Colonic mucosa (tissue), 4 donors: ENCODE results near the gene C19orf25. TPM values are rescaled to one million over a fixed set of nuclear protein-coding genes. Genes with fewer than 3 reads are reported as not detected.

Source experiments
- DNase-seq: peaks from one replicate; pipeline ENCODE4 v3.0.0-alpha.2; 2020
- H3K27ac ChIP-seq: fragments of 200-600 bp; one replicate; pipeline ENCODE4 v1.8.0; 2021
- H3K27me3 ChIP-seq: fragments of 200-600 bp; one replicate; pipeline ENCODE4 v1.8.0; 2021
- H3K36me3 ChIP-seq: fragments of 200-600 bp; one replicate; pipeline ENCODE4 v1.8.0; 2021
- H3K4me1 ChIP-seq: fragments of 200-600 bp; one replicate; pipeline ENCODE4 v1.8.0; 2021; ENCODE audit warnings: mild to moderate bottlenecking
- H3K4me3 ChIP-seq: fragments of 200-600 bp; one replicate; pipeline ENCODE4 v1.8.0; 2021
- H3K9ac ChIP-seq, 2 donors: one replicate each; pipeline ENCODE4 v1.7.0; 2013; ENCODE audit warnings: control low read depth in 2 of 2, low read depth in 2 of 2, low read length in 2 of 2
- H3K9me3 ChIP-seq: fragments of 200-600 bp; one replicate; pipeline ENCODE4 v1.8.0; 2021
- intact Hi-C: fragments of 100-400 bp; cut with DNase I; formaldehyde crosslinking; loops from one replicate; pipeline ENCODE4 v1.14.1; 2022
- total RNA-seq, 2 donors: library from RNA; stranded (reverse); fragmentation: NEBNext Ultra II Directional in 1 of 2; extraction: Animal tissue kit (Norgen Biotek cat#: 25700) in 1 of 2; gene quantifications; one replicate each; pipeline ENCODE4 v1.2.1, GENCODE V29; 2021
- TF ChIP-seq, protein P1 (sequence below): fragments of 200-600 bp; IDR thresholded peaks from one replicate; pipeline ENCODE4 v1.8.0; 2022; ENCODE audit warnings: antibody characterized with exemption, mild to moderate bottlenecking
- donor health status: healthy.
- donor health status: DM: no; HTN: no; CAD: no.
- donor health status: DM: no; HTN: no; CAD: no.

The C19orf25 gene
- total RNA-seq, 2 donors from 2014 or later: 27.3 to 46.9 TPM

DNA sequence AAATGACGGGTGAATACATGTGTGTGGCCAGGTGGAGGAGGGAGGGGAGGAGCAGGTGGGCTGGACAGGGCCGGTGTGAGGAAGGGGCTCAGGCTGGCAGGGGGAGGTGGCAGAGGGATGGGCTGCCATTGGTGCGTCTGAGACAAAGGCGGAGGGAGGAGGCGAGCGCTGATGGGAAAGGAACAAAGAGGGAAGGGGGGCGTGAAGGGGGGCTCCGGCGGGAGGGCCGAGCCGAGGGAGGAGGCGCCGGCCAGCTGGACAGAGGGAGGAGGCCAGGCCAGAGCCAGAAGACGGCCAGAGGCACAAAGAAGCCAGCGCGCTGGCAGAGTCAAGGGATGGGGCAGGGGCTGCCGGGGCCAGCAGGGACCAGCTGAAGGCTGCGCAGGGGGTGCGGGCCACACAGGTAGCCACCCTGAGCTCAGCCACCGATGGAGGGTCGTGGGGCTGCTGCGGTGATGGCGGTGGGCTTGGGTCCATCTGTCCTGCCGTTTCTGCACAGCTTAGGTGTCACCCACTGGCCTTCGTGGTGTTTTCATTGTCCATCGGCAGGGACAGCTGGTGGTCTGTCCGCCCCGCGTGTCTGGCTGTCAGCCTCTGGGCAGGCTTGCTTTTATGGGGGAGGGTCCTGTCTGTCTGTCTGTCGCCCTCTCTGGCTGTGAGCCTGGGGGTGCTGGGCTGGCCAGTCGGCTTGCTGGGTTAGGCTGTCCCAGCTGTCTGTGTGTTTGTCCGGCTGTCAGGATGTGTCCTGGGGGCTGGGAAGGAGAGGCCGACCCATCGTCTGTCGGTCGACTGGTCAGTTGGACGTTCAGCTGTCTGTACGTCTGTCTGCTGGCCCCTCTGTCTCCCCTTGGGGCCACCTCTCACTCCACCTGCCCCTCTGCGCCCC lies 26.9 kb downstream of the C19orf25 start:
- Histone ChIP-seq H3K27me3 (peaks cover 93% of the 10 kb centered on the region), H3K4me1 (peaks cover 3% of the 10 kb centered on the region), H3K9me3 (no peaks in the 10 kb centered on the region), H3K36me3 (no peaks in the 10 kb centered on the region), H3K4me3 (no peak overlapping the region), H3K27ac (no peak overlapping the region), H3K9ac (no peak overlapping the region)
- no peak for DNase-seq
- TF ChIP-seq, protein P1, sequence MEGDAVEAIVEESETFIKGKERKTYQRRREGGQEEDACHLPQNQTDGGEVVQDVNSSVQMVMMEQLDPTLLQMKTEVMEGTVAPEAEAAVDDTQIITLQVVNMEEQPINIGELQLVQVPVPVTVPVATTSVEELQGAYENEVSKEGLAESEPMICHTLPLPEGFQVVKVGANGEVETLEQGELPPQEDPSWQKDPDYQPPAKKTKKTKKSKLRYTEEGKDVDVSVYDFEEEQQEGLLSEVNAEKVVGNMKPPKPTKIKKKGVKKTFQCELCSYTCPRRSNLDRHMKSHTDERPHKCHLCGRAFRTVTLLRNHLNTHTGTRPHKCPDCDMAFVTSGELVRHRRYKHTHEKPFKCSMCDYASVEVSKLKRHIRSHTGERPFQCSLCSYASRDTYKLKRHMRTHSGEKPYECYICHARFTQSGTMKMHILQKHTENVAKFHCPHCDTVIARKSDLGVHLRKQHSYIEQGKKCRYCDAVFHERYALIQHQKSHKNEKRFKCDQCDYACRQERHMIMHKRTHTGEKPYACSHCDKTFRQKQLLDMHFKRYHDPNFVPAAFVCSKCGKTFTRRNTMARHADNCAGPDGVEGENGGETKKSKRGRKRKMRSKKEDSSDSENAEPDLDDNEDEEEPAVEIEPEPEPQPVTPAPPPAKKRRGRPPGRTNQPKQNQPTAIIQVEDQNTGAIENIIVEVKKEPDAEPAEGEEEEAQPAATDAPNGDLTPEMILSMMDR: no peak
- intact Hi-C loops: no loop called here

DNA sequence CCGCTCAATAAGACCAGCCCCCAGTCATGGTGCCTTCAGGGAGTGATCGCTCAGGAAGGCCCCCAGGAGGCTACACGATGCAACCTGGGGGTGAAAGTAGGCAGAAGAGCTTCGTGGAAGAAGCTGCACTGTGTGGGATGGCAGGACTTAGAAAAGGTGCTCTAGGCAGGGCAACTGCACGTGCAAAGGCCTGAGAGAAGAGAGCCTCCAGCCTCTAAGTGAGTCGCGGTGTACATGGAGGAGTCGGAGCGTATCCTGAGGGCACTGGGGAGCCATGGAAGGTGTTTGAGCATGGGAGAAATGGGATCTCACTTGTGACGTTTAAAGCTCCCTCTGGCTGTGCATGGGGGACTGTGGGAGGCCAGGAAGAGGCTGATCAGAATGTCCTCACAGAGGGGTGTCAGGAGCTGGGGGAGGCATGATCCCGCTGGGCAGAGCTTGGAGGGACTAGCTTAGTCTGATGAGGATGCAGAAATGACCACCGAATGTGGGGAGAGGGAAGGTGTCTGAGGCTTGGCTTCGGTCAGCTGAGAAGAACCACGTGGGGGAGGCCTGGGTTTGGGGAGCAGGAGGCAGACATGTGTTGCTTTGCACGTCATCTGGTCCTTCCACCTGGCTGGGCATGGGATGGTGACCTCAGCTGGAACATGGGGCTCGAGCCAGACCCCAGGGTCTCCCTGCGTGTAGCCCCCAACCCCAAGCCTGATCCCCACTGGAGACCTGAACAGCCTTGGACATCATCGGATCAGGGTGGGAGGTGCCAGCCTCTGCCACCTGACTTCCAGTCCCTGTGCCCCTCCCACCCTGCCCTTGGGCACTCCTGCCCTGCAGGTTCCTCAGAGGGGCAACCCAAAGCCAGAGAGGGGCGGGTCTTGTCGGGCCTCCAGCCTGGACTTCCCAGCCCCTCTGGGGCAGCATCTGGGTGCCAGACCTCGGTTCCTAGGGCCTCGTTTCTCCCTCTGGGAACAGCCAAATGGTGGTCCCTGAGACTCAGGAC lies 28.0 kb downstream of the C19orf25 start:
- TF ChIP-seq, protein P1: no peak
- Histone ChIP-seq H3K9ac (no peak overlapping the region), H3K4me3 (no peak overlapping the region), H3K4me1 (peaks cover 9% of the 10 kb centered on the region), H3K36me3 (no peaks in the 10 kb centered on the region), H3K9me3 (no peaks in the 10 kb centered on the region), H3K27ac (no peak overlapping the region), H3K27me3 (peaks cover 93% of the 10 kb centered on the region)
- intact Hi-C loops: no loop called here
- DNase-seq: no peak

DNA sequence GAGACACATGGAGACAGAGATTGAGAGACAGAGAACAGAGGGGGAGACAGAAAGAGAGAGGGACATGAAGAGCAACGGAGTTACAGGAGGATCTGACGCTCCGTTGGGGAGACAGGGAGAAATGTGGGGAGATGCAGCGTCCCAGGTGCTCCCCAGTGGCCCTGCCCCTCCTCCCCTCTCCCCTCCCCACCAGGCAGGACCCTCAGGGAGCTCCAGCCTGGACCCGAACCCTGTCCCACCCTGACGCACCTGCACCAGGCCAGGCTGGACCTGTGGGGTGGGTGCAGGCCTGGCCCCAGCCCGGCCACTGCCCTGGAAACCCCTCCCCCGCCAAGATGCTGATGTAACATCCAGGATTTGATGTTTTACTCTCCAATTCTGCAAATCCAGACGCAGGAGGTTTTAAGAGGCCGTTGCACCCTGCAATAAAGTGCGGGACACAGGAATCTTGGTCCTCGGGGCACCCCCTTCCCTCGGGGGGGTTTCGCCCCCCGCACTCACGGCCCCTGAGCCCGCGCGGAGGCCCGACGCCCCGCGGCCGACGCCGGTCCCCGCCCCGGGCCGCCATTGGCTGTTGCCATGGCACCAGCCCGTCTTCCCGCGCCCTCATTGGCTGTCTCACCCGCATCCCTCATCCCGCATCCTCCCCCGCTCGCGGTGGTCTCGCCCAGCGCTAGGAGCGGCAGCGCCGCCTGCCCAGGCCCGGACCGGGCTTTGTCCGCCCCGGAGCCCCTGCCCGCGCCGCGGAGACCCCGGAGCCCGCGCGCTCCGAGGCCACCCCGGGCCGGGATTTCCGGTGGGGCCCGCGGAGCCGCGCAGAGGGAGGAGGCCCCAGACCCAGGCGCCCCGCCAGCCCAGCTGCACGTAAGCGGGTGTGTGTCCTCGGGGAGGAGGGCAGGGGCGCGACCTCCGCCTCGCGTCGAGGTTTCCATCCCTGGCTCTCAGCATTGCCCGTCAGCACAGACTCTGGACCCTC lies 29.3 kb downstream of the C19orf25 start, which contains the start of gene APC2:
APC2 (plus strand) TSS at position 655 of the 976 bp plus-strand sequence. CDS start 2,881 bp downstream, outside the sequence.
- Histone ChIP-seq H3K36me3 (no peaks in the 10 kb centered on the region), H3K9ac (no peak within 1 kb of the TSS), H3K27me3 (peaks cover 91% of the 10 kb centered on the region), H3K4me3 (no peak within 1 kb of the TSS), H3K9me3 (no peaks in the 10 kb centered on the region), H3K4me1 (peaks cover 6% of the 10 kb centered on the region), H3K27ac (no peak within 1 kb of the TSS)
- TF ChIP-seq, protein P1: no peak
- intact Hi-C loops: no loop called here
- DNase-seq: no peak

DNA sequence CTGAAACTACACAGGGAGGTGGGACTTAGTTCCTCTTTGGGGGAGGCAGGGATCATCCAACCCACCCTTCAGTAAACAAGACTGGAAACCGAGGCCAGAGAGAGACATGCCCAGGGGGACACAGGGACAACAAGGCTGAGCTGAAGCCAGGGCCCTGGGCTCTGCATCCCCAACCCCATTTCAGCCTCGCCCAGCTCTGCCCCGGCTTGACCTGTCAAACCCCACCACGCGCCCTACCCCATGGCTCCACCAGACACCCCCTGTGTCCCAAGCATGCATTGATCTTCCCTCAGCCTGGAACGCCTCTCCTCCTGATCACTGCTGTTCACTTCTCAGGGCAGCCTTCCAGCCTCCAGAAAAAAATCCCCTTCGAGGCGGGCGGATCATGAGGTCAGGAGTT lies 31.1 kb downstream of the C19orf25 start:
- Histone ChIP-seq H3K27ac (no peak overlapping the region), H3K4me3 (no peak overlapping the region), H3K27me3 (peaks cover 75% of the 10 kb centered on the region), H3K9ac (no peak overlapping the region), H3K9me3 (no peaks in the 10 kb centered on the region), H3K4me1 (peaks cover 11% of the 10 kb centered on the region), H3K36me3 (no peaks in the 10 kb centered on the region)
- TF ChIP-seq, protein P1: no peak
- DNase-seq: no peak
- intact Hi-C loops: no loop called here
